Lung (tissue), 16 donors: ENCODE measurements around the gene UNC50. TPM values are rescaled to one million over a fixed set of nuclear protein-coding genes. Genes with fewer than 3 reads are reported as not detected.

ENCODE experiments used
- ATAC-seq: fragments of 200-7000 bp; cut with Tn5 transposase; one replicate; pipeline ENCODE4 v1.9.1; 2020; ENCODE audit warnings: moderate number of reproducible peaks; ENCODE audit not compliant: insufficient read depth, low FRiP score
- DNase-seq, 3 donors: peaks; one replicate each; pipeline ENCODE4 v3.0.0-alpha.2; 2013 to 2017
- H3K27ac ChIP-seq, 2 donors: one replicate each; pipeline ENCODE4 v1.5.1; 2013; ENCODE audit warnings: mild to moderate bottlenecking in 2 of 2, moderate library complexity in 2 of 2, control low read depth in 1 of 2, inconsistent platforms in 1 of 2, low read depth in 1 of 2, low read length in 1 of 2
- H3K27me3 ChIP-seq, 3 donors: one replicate each; pipeline ENCODE4 v1.5.1; 2013; ENCODE audit warnings: low read length in 2 of 3; ENCODE audit not compliant: control insufficient read depth in 3 of 3, insufficient read depth in 3 of 3
- H3K36me3 ChIP-seq, 4 donors: one replicate each; pipeline ENCODE4 v1.5.1; 2013; ENCODE audit warnings: low read length in 4 of 4, mild to moderate bottlenecking in 1 of 4, moderate library complexity in 1 of 4; ENCODE audit not compliant: control insufficient read depth in 4 of 4, insufficient read depth in 4 of 4
- H3K4me1 ChIP-seq, 5 donors: one replicate each; pipeline ENCODE4 v1.5.1; 2013; ENCODE audit warnings: low read length in 5 of 5, mild to moderate bottlenecking in 2 of 5, moderate library complexity in 1 of 5; ENCODE audit not compliant: control insufficient read depth in 5 of 5, insufficient read depth in 5 of 5
- H3K4me3 ChIP-seq: one replicate; pipeline ENCODE4 v1.5.1; 2013; ENCODE audit warnings: mild to moderate bottlenecking, control low read depth, moderate library complexity
- H3K9ac ChIP-seq, 2 donors: one replicate each; pipeline ENCODE4 v1.5.1; 2013; ENCODE audit warnings: low read length in 2 of 2, control low read depth in 1 of 2; ENCODE audit not compliant: insufficient read depth in 1 of 2
- H3K9me3 ChIP-seq, 4 donors: one replicate each; pipeline ENCODE4 v1.5.1; 2013; ENCODE audit warnings: low read length in 3 of 4, mild to moderate bottlenecking in 1 of 4, moderate library complexity in 1 of 4; ENCODE audit not compliant: control insufficient read depth in 4 of 4, insufficient read depth in 3 of 4
- CTCF ChIP-seq: IDR thresholded peaks from 2 replicates; pipeline ENCODE4 v1.5.1; 2012; ENCODE audit warnings: mild to moderate bottlenecking; ENCODE audit errors: control extremely low read depth, extremely low read depth
- WGBS, 2 donors: extraction: QIAGEN DNeasy Blood & Tissue Kit; methylation state at CpG; one replicate each; pipeline ENCODE4 v1.1.7; 2013; 5-methylcytosine and 5-hydroxymethylcytosine counted together
- long read RNA-seq, 5 donors: transcript quantifications; one replicate each; lab custom pipeline, GENCODE V29; 2026
- polyA plus RNA-seq, 2 donors: library from polyadenylated mRNA; stranded (reverse); fragments of 200-250 nt; gene quantifications; one replicate each; pipeline ENCODE4 v1.2.1, GENCODE V29; 2013
- total RNA-seq, 2 donors: library from RNA; depleted of rRNA in 1 of 2; stranded (reverse); fragments of >200 nt in 1 of 2; gene quantifications; one replicate each; pipeline ENCODE4 v1.2.1, GENCODE V29; 2014 to 2021
- donor health status: control.
- donor health status: control.
- donor health status: Bipolar disorder and iron deficiency.
- donor health status: healthy.
- donor health status: DM: yes; HTN: yes; CAD: no.

UNC50 gene, protein sequence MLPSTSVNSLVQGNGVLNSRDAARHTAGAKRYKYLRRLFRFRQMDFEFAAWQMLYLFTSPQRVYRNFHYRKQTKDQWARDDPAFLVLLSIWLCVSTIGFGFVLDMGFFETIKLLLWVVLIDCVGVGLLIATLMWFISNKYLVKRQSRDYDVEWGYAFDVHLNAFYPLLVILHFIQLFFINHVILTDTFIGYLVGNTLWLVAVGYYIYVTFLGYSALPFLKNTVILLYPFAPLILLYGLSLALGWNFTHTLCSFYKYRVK
- total RNA-seq (10 to 100 TPM; 36.4 to 38.2 TPM), polyA plus RNA-seq (10 to 100 TPM; 49.2 to 54.7 TPM)
- long read RNA-seq, donor 1, transcript UNC50-201 (6 exons, 1,143 nt): major isoform, 24 of 62 reads
- long read RNA-seq, donor 1, partial matches to known transcripts: 29 of 62 reads
- long read RNA-seq, donor 1, other reads (novel, unspliced or antisense): 6 of 62 reads
- long read RNA-seq, donor 2, transcript UNC50-201 (6 exons, 1,143 nt): major isoform, 8 of 11 reads
- long read RNA-seq, donor 2, partial matches to known transcripts: 0 of 11 reads
- long read RNA-seq, donor 2, other reads (novel, unspliced or antisense): 0 of 11 reads
- long read RNA-seq, donor 3, transcript UNC50-201 (6 exons, 1,143 nt): major isoform, 11 of 23 reads
- long read RNA-seq, donor 3, partial matches to known transcripts: 10 of 23 reads
- long read RNA-seq, donor 3, other reads (novel, unspliced or antisense): 0 of 23 reads
- long read RNA-seq, donor 4, transcript UNC50-201 (6 exons, 1,143 nt): major isoform, 7 of 9 reads
- long read RNA-seq, donor 4, partial matches to known transcripts: 0 of 9 reads
- long read RNA-seq, donor 4, other reads (novel, unspliced or antisense): 0 of 9 reads
- long read RNA-seq, donor 5, transcript UNC50-201 (6 exons, 1,143 nt): major isoform, 23 of 35 reads
- long read RNA-seq, donor 5, transcript UNC50-204 (5 exons, 2,172 nt): minor isoform, 6 of 35 reads
- long read RNA-seq, donor 5, partial matches to known transcripts: 0 of 35 reads
- long read RNA-seq, donor 5, other reads (novel, unspliced or antisense): 5 of 35 reads

GRCh38 chr2:98608116-98608961 lies at the start of gene UNC50, which contains the start of gene COA5:
TSS of gene UNC50 (plus strand) at chr2:98608589. CDS start at chr2:98609760, 1,171 bp downstream.
TSS of gene COA5 (minus strand) at chr2:98608512. CDS start at chr2:98608405, 107 bp downstream.
- H3K4me1 ChIP-seq: peaks cover 5 to 29% (median 16%) of the 10 kb centered on the region in 5 donors
- ATAC-seq: peak; percentile 98
- 0% methylated on average over 93 of the region's 93 CpGs for WGBS, 2 donors

GRCh38 chr2:98558852-98559530 lies 49.4 kb upstream of the UNC50 start:
- H3K27ac ChIP-seq: no peak overlapping the region
- no peaks in the 10 kb centered on the region for H3K27me3 ChIP-seq
- H3K4me3 ChIP-seq: no peak overlapping the region
- TF ChIP-seq CTCF: no peak
- H3K9me3 ChIP-seq: no peaks in the 10 kb centered on the region
- DNase-seq: no peak
- no peak overlapping the region for H3K9ac ChIP-seq
- ATAC-seq: no peak
- 94 to 95% methylated on average over 16 of the region's 16 CpGs for WGBS, 2 donors
- peaks cover 0 to 7% (median 6%) of the 10 kb centered on the region in 5 donors for H3K4me1 ChIP-seq
- H3K36me3 ChIP-seq: peaks cover 5 to 33% (median 18%) of the 10 kb centered on the region in 4 donors

More at GRCh38 chr2:98608116-98608961, at the start of gene UNC50, which contains the start of gene COA5:
- Histone ChIP-seq H3K4me3 (peak within 1 kb of the TSS; percentile 100), H3K27ac (peak within 1 kb of the TSS; percentile 96 to 98), H3K36me3 (peaks cover 0 to 18% (median 9%) of the 10 kb centered on the region in 4 donors), H3K9ac (peak within 1 kb of the TSS; percentile 80 to 96), H3K9me3 (no peaks in the 10 kb centered on the region), H3K27me3 (no peaks in the 10 kb centered on the region)
- peak; percentile 90 to 96 (median 94) for DNase-seq
- no peak for TF ChIP-seq CTCF

- TF ChIP-seq CTCF: no peak
- Histone ChIP-seq H3K4me3 (no peak overlapping the region), H3K27ac (no peak overlapping the region), H3K9me3 (no peaks in the 10 kb centered on the region), H3K27me3 (no peaks in the 10 kb centered on the region), H3K36me3 (peaks cover 5 to 31% (median 15%) of the 10 kb centered on the region in 4 donors), H3K9ac (no peak overlapping the region), H3K4me1 (peaks cover 0 to 7% (median 6%) of the 10 kb centered on the region in 5 donors)
- 83 to 92% methylated on average over 3 of the region's 3 CpGs for WGBS, 2 donors
- ATAC-seq (no peak), DNase-seq (no peak)
Measured at GRCh38 chr2:98559581-98559980, 48.8 kb upstream of the UNC50 start.
